Measurements from ENCODE around the gene TMEM223. TPM values are rescaled to one million over a fixed set of nuclear protein-coding genes. Genes with fewer than 3 reads are reported as not detected.
"Not testable (repeated sequence)": the region's sequence is repeated elsewhere in the genome, so short reads cannot be mapped to it uniquely, and the experiment has no call there.

Gene TMEM223
- total RNA-seq, result 19.6 TPM

- Histone ChIP-seq H3K36me3 (peaks cover 0 to 44% of the 10 kb centered on the region in 2 donors), H3K27me3 (no peaks in the 10 kb centered on the region), H3K9me3 (no peaks in the 10 kb centered on the region), H3K4me3 (peak within 1 kb of the TSS; percentile 54 to 89), H3K4me1 (peaks cover 47% of the 10 kb centered on the region), H3K27ac (peak within 1 kb of the TSS; percentile 81)
- DNase-seq (ENCODE audit: extremely low spot score in 2 of 2), result no peak
- TF ChIP-seq POLR2A (IDR thresholded peaks at IDR 0.05) (peak in 1 of 2 donors; percentile 33), POLR2AphosphoS5 (IDR thresholded peaks at IDR 0.05; ENCODE audit: insufficient read depth in 1 of 2, low read depth in 1 of 2) (peak; percentile 86 to 91), CTCF (IDR thresholded peaks at IDR 0.05) (no peak)
- intact Hi-C loops (cut with DNase I), result no loop called here
Observed at GRCh38 chr11:62791501-62792201, at the start of gene TMEM223. Gene TMEM223, minus strand, starts transcription at chr11:62792006. Its CDS starts 12 bp downstream, at chr11:62791994.

- H3K27me3 ChIP-seq; H3K9me3 ChIP-seq; DNase-seq (ENCODE audit: extremely low spot score in 2 of 2); H3K36me3 ChIP-seq; intact Hi-C loops (cut with DNase I): not testable (repeated sequence)
- Histone ChIP-seq H3K4me3 (peak overlapping the region; percentile 58 to 88), H3K4me1 (peaks cover 35% of the 10 kb centered on the region), H3K27ac (peak overlapping the region; percentile 97)
Observed at GRCh38 chr11:62840721-62841360, 49.0 kb upstream of the TMEM223 start.

GRCh38 chr11:62839050-62839945 is 47.5 kb upstream of the TMEM223 start, which contains the start of gene WDR74:
Gene WDR74, minus strand, starts transcription at chr11:62839590. Its CDS starts 20 bp downstream, at chr11:62839570.
- peak in 1 of 2 donors; percentile 97 for DNase-seq (ENCODE audit: extremely low spot score in 2 of 2)
- Histone ChIP-seq H3K9me3 (no peaks in the 10 kb centered on the region), H3K27me3 (no peaks in the 10 kb centered on the region), H3K4me3 (peak within 1 kb of the TSS; percentile 58 to 88), H3K4me1 (peaks cover 37% of the 10 kb centered on the region), H3K36me3 (peaks cover 0 to 14% of the 10 kb centered on the region in 2 donors), H3K27ac (peak within 1 kb of the TSS; percentile 97)
- intact Hi-C loops (cut with DNase I), result loop anchor here (5.0 to 10.0 kb wide), 2 partner anchors 37 to 54 kb away; partner anchors contain the start of gene TMEM179B
- TF ChIP-seq POLR2AphosphoS5 (IDR thresholded peaks at IDR 0.05; ENCODE audit: insufficient read depth in 1 of 2, low read depth in 1 of 2) (peak; percentile 97 to 98), CTCF (IDR thresholded peaks at IDR 0.05) (no peak), POLR2A (IDR thresholded peaks at IDR 0.05) (peak in 1 of 2 donors; percentile 94)

- no peak for TF ChIP-seq POLR2AphosphoS5 (IDR thresholded peaks at IDR 0.05; ENCODE audit: insufficient read depth in 1 of 2, low read depth in 1 of 2)
- TF ChIP-seq POLR2A (IDR thresholded peaks at IDR 0.05), result no peak
- no peak for TF ChIP-seq CTCF (IDR thresholded peaks at IDR 0.05)
- Histone ChIP-seq H3K4me3 (no peak overlapping the region), H3K9me3 (no peaks in the 10 kb centered on the region), H3K27ac (no peak overlapping the region), H3K27me3 (no peaks in the 10 kb centered on the region), H3K4me1 (peaks cover 49% of the 10 kb centered on the region), H3K36me3 (peaks cover 0 to 14% of the 10 kb centered on the region in 2 donors)
- intact Hi-C loops (cut with DNase I), result loop anchor here (5.0 to 10.0 kb wide), 2 partner anchors 33 to 51 kb away; partner anchors contain the start of gene TMEM179B
- DNase-seq (ENCODE audit: extremely low spot score in 2 of 2), result no peak
Observed at GRCh38 chr11:62835336-62835735, 43.5 kb upstream of the TMEM223 start.

All from vagina (tissue), 2 donors.